Activated CD4-positive, alpha-beta memory T cell treated with anti-CD3 and anti-CD28 coated beads, Interleukin-2, amount 10 ng/mL, durations not matched to agents 7 days and 5 days (primary cell): ENCODE measurements around the gene ARMC12. TPM values are rescaled to one million over a fixed set of nuclear protein-coding genes. Genes with fewer than 3 reads are reported as not detected.

Source experiments
- CTCF ChIA-PET: fragments of 350-600 bp; sonication (Branson Sonifier 250); formaldehyde crosslinking; loops from one replicate; lab custom pipeline; 2021; ENCODE audit warnings: antibody characterized with exemption, inconsistent platforms; lab: Charles Lee
- POLR2A ChIA-PET: fragments of 350-600 bp; sonication (Branson Sonifier 250); formaldehyde crosslinking; loops from one replicate; lab custom pipeline; 2021; ENCODE audit warnings: antibody characterized with exemption; lab: Charles Lee
- DNase-seq: peaks from one replicate; pipeline ENCODE4 v3.0.0-alpha.2; 2020
- H3K27ac Mint-ChIP-seq: one replicate; pipeline ENCODE4 v1.8.0; 2021; ENCODE audit warnings: mild to moderate bottlenecking, mixed read lengths
- H3K27me3 Mint-ChIP-seq: one replicate; pipeline ENCODE4 v1.8.0; 2021; ENCODE audit warnings: mixed read lengths
- H3K36me3 Mint-ChIP-seq: one replicate; pipeline ENCODE4 v1.8.0; 2021; ENCODE audit warnings: low read depth, mixed read lengths
- H3K4me1 Mint-ChIP-seq: one replicate; pipeline ENCODE4 v1.8.0; 2021; ENCODE audit warnings: mixed read lengths
- H3K4me3 Mint-ChIP-seq: one replicate; pipeline ENCODE4 v1.8.0; 2021; ENCODE audit warnings: mild to moderate bottlenecking, mixed read lengths
- H3K9me3 Mint-ChIP-seq: one replicate; pipeline ENCODE4 v1.8.0; 2021; ENCODE audit warnings: mixed read lengths
- total RNA-seq, 2 experiments: library from RNA; stranded (reverse); gene quantifications; one replicate each; pipeline ENCODE4 v1.2.3, GENCODE V29; 2021

Gene ARMC12
- total RNA-seq, 2 experiments from 2014 or later: 0.40 to 1.3 TPM

GRCh38 chr6:35722121-35722761 is 14.6 kb upstream of the ARMC12 start:
- H3K9me3 Mint-ChIP-seq: no peaks in the 10 kb centered on the region
- peaks cover 63% of the 10 kb centered on the region for H3K4me1 Mint-ChIP-seq
- H3K36me3 Mint-ChIP-seq: no peaks in the 10 kb centered on the region
- no peak for DNase-seq
- H3K27ac Mint-ChIP-seq: no peak overlapping the region
- no peak overlapping the region for H3K4me3 Mint-ChIP-seq
- CTCF ChIA-PET: interaction anchor here (1.5 kb wide), 1 partner anchor 14 kb away, joined by 4 read pairs; no protein-coding TSS in a partner anchor
- H3K27me3 Mint-ChIP-seq: no peaks in the 10 kb centered on the region
- POLR2A ChIA-PET: interaction anchor here (1.4 kb wide), 1 partner anchor 10 kb away, joined by 3 read pairs; no protein-coding TSS in a partner anchor

- Mint-ChIP-seq H3K4me1 (peaks cover 60% of the 10 kb centered on the region), H3K27me3 (no peaks in the 10 kb centered on the region), H3K4me3 (no peak overlapping the region), H3K9me3 (no peaks in the 10 kb centered on the region), H3K36me3 (no peaks in the 10 kb centered on the region), H3K27ac (no peak overlapping the region)
- POLR2A ChIA-PET: no interaction called here
- no peak for DNase-seq
- CTCF ChIA-PET: interaction anchor here (0.7 kb wide), 1 partner anchor 13 kb away, joined by 3 read pairs; the partner anchor contains the start of gene ARMC12
Measured at GRCh38 chr6:35723587-35723986, 13.2 kb upstream of the ARMC12 start.

- ChIA-PET CTCF (interaction anchor here (0.7 kb wide), 1 partner anchor 13 kb away, joined by 3 read pairs; the partner anchor contains the start of gene ARMC12), POLR2A (interaction anchor here (2.6 kb wide), 1 partner anchor 36 kb away, joined by 11 read pairs; the partner anchor contains the start of gene FKBP5)
- Mint-ChIP-seq H3K9me3 (no peaks in the 10 kb centered on the region), H3K4me1 (peaks cover 60% of the 10 kb centered on the region), H3K36me3 (no peaks in the 10 kb centered on the region), H3K27me3 (no peaks in the 10 kb centered on the region), H3K4me3 (no peak overlapping the region), H3K27ac (no peak overlapping the region)
- DNase-seq: no peak
Measured at GRCh38 chr6:35724059-35724458, 12.8 kb upstream of the ARMC12 start.

GRCh38 chr6:35724471-35724870 is 12.4 kb upstream of the ARMC12 start:
- ChIA-PET POLR2A (interaction anchor here (2.6 kb wide), 1 partner anchor 37 kb away, joined by 11 read pairs; the partner anchor contains the start of gene FKBP5), CTCF (interaction anchor here (1.9 kb wide), 1 partner anchor 12 kb away, joined by 12 read pairs; the partner anchor contains the start of gene ARMC12)
- Mint-ChIP-seq H3K9me3 (no peaks in the 10 kb centered on the region), H3K36me3 (no peaks in the 10 kb centered on the region), H3K27me3 (no peaks in the 10 kb centered on the region), H3K27ac (no peak overlapping the region), H3K4me3 (no peak overlapping the region), H3K4me1 (peaks cover 60% of the 10 kb centered on the region)
- DNase-seq: no peak

GRCh38 chr6:35725081-35725708 is 11.6 kb upstream of the ARMC12 start:
- DNase-seq: no peak
- Mint-ChIP-seq H3K27ac (peak overlapping the region; percentile 12), H3K27me3 (no peaks in the 10 kb centered on the region), H3K4me1 (peaks cover 60% of the 10 kb centered on the region), H3K9me3 (no peaks in the 10 kb centered on the region), H3K4me3 (no peak overlapping the region), H3K36me3 (no peaks in the 10 kb centered on the region)
- ChIA-PET POLR2A (interaction anchor here (1.1 to 3.7 kb wide), 3 partner anchors 37 to 123 kb away, joined by 3 to 18 read pairs (median 11); partner anchors contain the start of gene FKBP5), CTCF (interaction anchor here (1.1 to 1.9 kb wide), 2 partner anchors 11 to 56 kb away, joined by 4 to 12 read pairs; partner anchors contain the start of gene ARMC12)

GRCh38 chr6:35725721-35726438 is 11.0 kb upstream of the ARMC12 start:
- H3K4me1 Mint-ChIP-seq: peaks cover 60% of the 10 kb centered on the region
- H3K27me3 Mint-ChIP-seq: no peaks in the 10 kb centered on the region
- H3K27ac Mint-ChIP-seq: peak overlapping the region; percentile 85
- ChIA-PET POLR2A (interaction anchor here (1.0 to 3.7 kb wide), 7 partner anchors 8 to 124 kb away, joined by 3 to 23 read pairs (median 3); partner anchors contain the start of gene FKBP5), CTCF (interaction anchor here (1.1 to 1.9 kb wide), 3 partner anchors 10 to 100 kb away, joined by 4 to 12 read pairs (median 5); partner anchors contain the start of gene ARMC12)
- no peaks in the 10 kb centered on the region for H3K9me3 Mint-ChIP-seq
- H3K4me3 Mint-ChIP-seq: no peak overlapping the region
- no peaks in the 10 kb centered on the region for H3K36me3 Mint-ChIP-seq
- no peak for DNase-seq

- DNase-seq: no peak
- no peaks in the 10 kb centered on the region for H3K9me3 Mint-ChIP-seq
- ChIA-PET POLR2A (interaction anchor here (0.7 to 3.7 kb wide), 16 partner anchors 8 to 426 kb away, joined by 3 to 23 read pairs (median 4); partner anchors contain the start of genes ARMC12, FKBP5 and RPL10A), CTCF (interaction anchor here (0.6 to 3.1 kb wide), 10 partner anchors 9 to 204 kb away, joined by 3 to 12 read pairs (median 4); partner anchors contain the start of gene ARMC12)
- H3K27me3 Mint-ChIP-seq: no peaks in the 10 kb centered on the region
- no peaks in the 10 kb centered on the region for H3K36me3 Mint-ChIP-seq
- peak overlapping the region; percentile 57 for H3K4me3 Mint-ChIP-seq
- H3K4me1 Mint-ChIP-seq: peaks cover 71% of the 10 kb centered on the region
- peak overlapping the region; percentile 85 for H3K27ac Mint-ChIP-seq
Measured at GRCh38 chr6:35727231-35727934, 9.4 kb upstream of the ARMC12 start.

GRCh38 chr6:35727935-35728682 is 8.7 kb upstream of the ARMC12 start:
- Mint-ChIP-seq H3K9me3 (no peaks in the 10 kb centered on the region), H3K27me3 (no peaks in the 10 kb centered on the region), H3K4me1 (peaks cover 78% of the 10 kb centered on the region), H3K27ac (peak overlapping the region; percentile 94), H3K36me3 (no peaks in the 10 kb centered on the region), H3K4me3 (peak overlapping the region; percentile 59)
- peak; percentile 90 for DNase-seq
- ChIA-PET POLR2A (interaction anchor here (0.7 to 3.7 kb wide), 16 partner anchors 9 to 427 kb away, joined by 3 to 23 read pairs (median 4); partner anchors contain the start of genes ARMC12, FKBP5 and RPL10A), CTCF (interaction anchor here (0.6 to 3.1 kb wide), 8 partner anchors 9 to 205 kb away, joined by 3 to 12 read pairs (median 4); partner anchors contain the start of gene ARMC12)

- no peaks in the 10 kb centered on the region for H3K9me3 Mint-ChIP-seq
- POLR2A ChIA-PET: interaction anchor here (1.3 to 3.7 kb wide), 5 partner anchors 25 to 127 kb away, joined by 4 to 23 read pairs (median 15); no protein-coding TSS in a partner anchor
Measured at GRCh38 chr6:35728683-35729678, 7.9 kb upstream of the ARMC12 start.

GRCh38 chr6:35729722-35730121 is 7.1 kb upstream of the ARMC12 start:
- no peak for DNase-seq
- Mint-ChIP-seq H3K27ac (peak overlapping the region; percentile 94), H3K4me3 (no peak overlapping the region), H3K27me3 (no peaks in the 10 kb centered on the region), H3K36me3 (no peaks in the 10 kb centered on the region), H3K4me1 (peaks cover 82% of the 10 kb centered on the region), H3K9me3 (no peaks in the 10 kb centered on the region)
- CTCF ChIA-PET: no interaction called here
- POLR2A ChIA-PET: interaction anchor here (2.8 kb wide), 1 partner anchor 62 kb away, joined by 22 read pairs; no protein-coding TSS in a partner anchor

More at GRCh38 chr6:35728683-35729678, 7.9 kb upstream of the ARMC12 start:
- peak overlapping the region; percentile 59 for H3K4me3 Mint-ChIP-seq
- H3K36me3 Mint-ChIP-seq: no peaks in the 10 kb centered on the region
- peak overlapping the region; percentile 94 for H3K27ac Mint-ChIP-seq
- no peaks in the 10 kb centered on the region for H3K27me3 Mint-ChIP-seq
- CTCF ChIA-PET: interaction anchor here (1.1 to 3.1 kb wide), 5 partner anchors 19 to 206 kb away, joined by 3 to 11 read pairs (median 4); no protein-coding TSS in a partner anchor
- peak; percentile 39 for DNase-seq
- H3K4me1 Mint-ChIP-seq: peaks cover 85% of the 10 kb centered on the region
